HepG2 (cell line): ENCODE data around the gene CAPN11. TPM values are rescaled to one million over a fixed set of nuclear protein-coding genes. Genes with fewer than 3 reads are reported as not detected.

ENCODE experiments used
- ADNP ChIP-seq: sonication (generic); formaldehyde crosslinking; IDR thresholded peaks from 2 replicates; pipeline ENCODE4 v1.4.0; 2020; ENCODE audit warnings: missing genetic modification reagents
- GATAD1 ChIP-seq: IDR thresholded peaks from 2 replicates; pipeline ENCODE4 v1.6.1; 2016; ENCODE audit warnings: missing genetic modification reagents, missing compliant biosample characterization
- HNF4A ChIP-seq: sonication (generic); formaldehyde crosslinking; IDR thresholded peaks from 2 replicates; pipeline ENCODE4 v1.4.0; 2020; ENCODE audit warnings: missing genetic modification reagents
- MAZ ChIP-seq, 2 experiments: sonication (generic) in 1 of 2; formaldehyde crosslinking in 1 of 2; IDR thresholded peaks; 2 replicates each; pipeline versions ENCODE4 v1.5.0 to v1.6.1; 2012 to 2020; ENCODE audit warnings: low read depth in 2 of 2, mild to moderate bottlenecking in 2 of 2, borderline replicate concordance in 1 of 2, improper control_type of control experiment in 1 of 2, low read length in 1 of 2, missing genetic modification reagents in 1 of 2, moderate library complexity in 1 of 2
- MEF2D ChIP-seq: sonication (generic); formaldehyde crosslinking; IDR thresholded peaks from 2 replicates; pipeline ENCODE4 v1.5.1; 2020; ENCODE audit warnings: mild to moderate bottlenecking, missing genetic modification reagents
- NAIF1 ChIP-seq: sonication (generic); formaldehyde crosslinking; IDR thresholded peaks from 2 replicates; pipeline ENCODE4 v1.5.0; 2020; ENCODE audit warnings: mild to moderate bottlenecking, missing genetic modification reagents, borderline replicate concordance
- NR1H2 ChIP-seq: sonication (generic); formaldehyde crosslinking; IDR thresholded peaks from 2 replicates; pipeline ENCODE4 v1.8.1; 2022; ENCODE audit warnings: low read depth, missing genetic modification reagents, borderline replicate concordance
- YEATS2 ChIP-seq: sonication (generic); formaldehyde crosslinking; IDR thresholded peaks from 2 replicates; pipeline ENCODE4 v1.4.0; 2020; ENCODE audit warnings: missing genetic modification reagents, borderline replicate concordance
- ZMYM3 ChIP-seq: sonication (generic); formaldehyde crosslinking; IDR thresholded peaks from 2 replicates; pipeline ENCODE4 v1.5.1; 2020; ENCODE audit warnings: mild to moderate bottlenecking, missing genetic modification reagents
- ZNF460 ChIP-seq: sonication (generic); formaldehyde crosslinking; IDR thresholded peaks from 2 replicates; pipeline ENCODE4 v1.5.1; 2020; ENCODE audit warnings: missing genetic modification reagents, mild to moderate bottlenecking, borderline replicate concordance
- ZNF510 ChIP-seq: sonication (generic); formaldehyde crosslinking; IDR thresholded peaks from 2 replicates; pipeline ENCODE4 v1.4.0; 2020; ENCODE audit warnings: low read depth, mild to moderate bottlenecking, missing genetic modification reagents
- ZNF549 ChIP-seq: sonication (generic); formaldehyde crosslinking; IDR thresholded peaks from 2 replicates; pipeline ENCODE4 v1.5.0; 2020; ENCODE audit warnings: missing genetic modification reagents
- polyA plus RNA-seq, 8 experiments: library from polyadenylated mRNA; depleted of rRNA in 3 of 8; stranded (reverse) in 7 of 8; unstranded in 1 of 8; fragments of >200 nt; fragmentation: Illumina TruSeq in 4 of 8; extraction: Trizol in 4 of 8; gene quantifications; 2 replicates each; pipeline versions ENCODE4 v1.2.1 to v1.2.3, GENCODE V29; 2011 to 2016; ENCODE audit warnings: low read depth in 4 of 8, missing spikeins in 1 of 8, mixed read lengths in 1 of 8; ENCODE audit not compliant: insufficient read depth in 1 of 8
- total RNA-seq, 5 experiments: library from RNA; depleted of rRNA; stranded (reverse); fragments of >200 nt; fragmentation: Illumina TruSeq; extraction: Trizol; gene quantifications; 2 replicates each; pipeline ENCODE4 v1.2.3, GENCODE V29; 2016; ENCODE audit warnings: low read depth in 1 of 5
- TF ChIP-seq, protein P1 (sequence below): IDR thresholded peaks from 2 replicates; pipeline ENCODE4 v1.6.1; 2016; ENCODE audit warnings: mild to moderate bottlenecking, missing biosample characterization, missing genetic modification reagents
- TF ChIP-seq, protein P2 (sequence below): sonication (generic); formaldehyde crosslinking; IDR thresholded peaks from 2 replicates; pipeline ENCODE4 v1.4.0; 2020; ENCODE audit warnings: missing genetic modification reagents, borderline replicate concordance
- TF ChIP-seq, protein P3 (sequence below): sonication (generic); formaldehyde crosslinking; IDR thresholded peaks from 2 replicates; pipeline ENCODE4 v1.5.0; 2020; ENCODE audit warnings: mild to moderate bottlenecking, missing genetic modification reagents

CAPN11 gene
- total and polyA plus RNA-seq, 2 of the 13 experiments (the other 11 are each of a cell fraction or from before 2014, with no cell fraction given), result 0.07 to 0.11 TPM

DNA sequence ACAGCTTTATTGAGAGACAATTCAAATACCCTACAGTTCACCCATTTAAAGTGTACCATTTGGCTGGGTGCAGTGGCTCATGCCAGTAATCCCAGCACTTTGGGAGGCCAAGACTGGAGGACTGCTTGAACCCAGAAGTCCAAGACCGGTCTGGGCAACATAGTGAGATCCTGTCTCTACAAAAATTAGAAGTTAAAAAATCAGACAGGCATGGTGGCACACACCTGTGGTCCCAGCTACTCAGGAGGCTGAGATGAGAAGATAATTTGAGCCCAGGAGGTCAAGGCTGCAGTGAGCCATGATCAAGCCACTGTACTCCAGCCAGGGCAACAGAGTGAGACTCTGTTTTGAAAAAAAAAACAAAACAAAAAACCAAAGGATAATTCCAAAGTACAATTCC, 8.9 kb downstream of the CAPN11 start (continued):
- TF ChIP-seq GATAD1 (CRISPR knock-in tag) (no peak), MEF2D (CRISPR knock-in tag) (no peak), ZNF510 (CRISPR knock-in tag) (no peak), ZMYM3 (peak; percentile 83), ADNP (CRISPR knock-in tag) (no peak), HNF4A (peak; percentile 27; the same call in 1 of the 2 replicates), ZNF549 (CRISPR knock-in tag) (no peak), MAZ (IDR thresholded peaks at IDR 0.05; ENCODE audit: borderline replicate concordance, low read depth, low read length) (no peak), MAZ (CRISPR knock-in tag; IDR thresholded peaks at IDR 0.05; ENCODE audit: low read depth) (no peak), ZNF460 (peak; percentile 80; the same call in 1 of the 2 replicates), YEATS2 (CRISPR knock-in tag) (no peak), NAIF1 (CRISPR knock-in tag) (0 out of 2 replicates have a peak, but pooled peaks have one; percentile 28), NR1H2 (no peak)
- TF ChIP-seq, protein P1, sequence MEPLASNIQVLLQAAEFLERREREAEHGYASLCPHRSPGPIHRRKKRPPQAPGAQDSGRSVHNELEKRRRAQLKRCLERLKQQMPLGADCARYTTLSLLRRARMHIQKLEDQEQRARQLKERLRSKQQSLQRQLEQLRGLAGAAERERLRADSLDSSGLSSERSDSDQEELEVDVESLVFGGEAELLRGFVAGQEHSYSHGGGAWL (CRISPR knock-in tag), result no peak
- TF ChIP-seq, protein P2, sequence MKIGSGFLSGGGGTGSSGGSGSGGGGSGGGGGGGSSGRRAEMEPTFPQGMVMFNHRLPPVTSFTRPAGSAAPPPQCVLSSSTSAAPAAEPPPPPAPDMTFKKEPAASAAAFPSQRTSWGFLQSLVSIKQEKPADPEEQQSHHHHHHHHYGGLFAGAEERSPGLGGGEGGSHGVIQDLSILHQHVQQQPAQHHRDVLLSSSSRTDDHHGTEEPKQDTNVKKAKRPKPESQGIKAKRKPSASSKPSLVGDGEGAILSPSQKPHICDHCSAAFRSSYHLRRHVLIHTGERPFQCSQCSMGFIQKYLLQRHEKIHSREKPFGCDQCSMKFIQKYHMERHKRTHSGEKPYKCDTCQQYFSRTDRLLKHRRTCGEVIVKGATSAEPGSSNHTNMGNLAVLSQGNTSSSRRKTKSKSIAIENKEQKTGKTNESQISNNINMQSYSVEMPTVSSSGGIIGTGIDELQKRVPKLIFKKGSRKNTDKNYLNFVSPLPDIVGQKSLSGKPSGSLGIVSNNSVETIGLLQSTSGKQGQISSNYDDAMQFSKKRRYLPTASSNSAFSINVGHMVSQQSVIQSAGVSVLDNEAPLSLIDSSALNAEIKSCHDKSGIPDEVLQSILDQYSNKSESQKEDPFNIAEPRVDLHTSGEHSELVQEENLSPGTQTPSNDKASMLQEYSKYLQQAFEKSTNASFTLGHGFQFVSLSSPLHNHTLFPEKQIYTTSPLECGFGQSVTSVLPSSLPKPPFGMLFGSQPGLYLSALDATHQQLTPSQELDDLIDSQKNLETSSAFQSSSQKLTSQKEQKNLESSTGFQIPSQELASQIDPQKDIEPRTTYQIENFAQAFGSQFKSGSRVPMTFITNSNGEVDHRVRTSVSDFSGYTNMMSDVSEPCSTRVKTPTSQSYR, result no peak
- TF ChIP-seq, protein P3, sequence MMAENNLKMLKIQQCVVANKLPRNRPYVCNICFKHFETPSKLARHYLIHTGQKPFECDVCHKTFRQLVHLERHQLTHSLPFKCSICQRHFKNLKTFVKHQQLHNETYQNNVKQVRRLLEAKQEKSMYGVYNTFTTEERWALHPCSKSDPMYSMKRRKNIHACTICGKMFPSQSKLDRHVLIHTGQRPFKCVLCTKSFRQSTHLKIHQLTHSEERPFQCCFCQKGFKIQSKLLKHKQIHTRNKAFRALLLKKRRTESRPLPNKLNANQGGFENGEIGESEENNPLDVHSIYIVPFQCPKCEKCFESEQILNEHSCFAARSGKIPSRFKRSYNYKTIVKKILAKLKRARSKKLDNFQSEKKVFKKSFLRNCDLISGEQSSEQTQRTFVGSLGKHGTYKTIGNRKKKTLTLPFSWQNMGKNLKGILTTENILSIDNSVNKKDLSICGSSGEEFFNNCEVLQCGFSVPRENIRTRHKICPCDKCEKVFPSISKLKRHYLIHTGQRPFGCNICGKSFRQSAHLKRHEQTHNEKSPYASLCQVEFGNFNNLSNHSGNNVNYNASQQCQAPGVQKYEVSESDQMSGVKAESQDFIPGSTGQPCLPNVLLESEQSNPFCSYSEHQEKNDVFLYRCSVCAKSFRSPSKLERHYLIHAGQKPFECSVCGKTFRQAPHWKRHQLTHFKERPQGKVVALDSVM (CRISPR knock-in tag), result peak; percentile 65
- TF ChIP-seq, all 625 proteins: peak for 8
